ENCODE results near the gene CACNG5. TPM values are rescaled to one million over a fixed set of nuclear protein-coding genes. Genes with fewer than 3 reads are reported as not detected.

Gene CACNG5
- total and polyA plus RNA-seq, 2 experiments from 2014 or later, result 1.8 to 3.3 TPM

DNA sequence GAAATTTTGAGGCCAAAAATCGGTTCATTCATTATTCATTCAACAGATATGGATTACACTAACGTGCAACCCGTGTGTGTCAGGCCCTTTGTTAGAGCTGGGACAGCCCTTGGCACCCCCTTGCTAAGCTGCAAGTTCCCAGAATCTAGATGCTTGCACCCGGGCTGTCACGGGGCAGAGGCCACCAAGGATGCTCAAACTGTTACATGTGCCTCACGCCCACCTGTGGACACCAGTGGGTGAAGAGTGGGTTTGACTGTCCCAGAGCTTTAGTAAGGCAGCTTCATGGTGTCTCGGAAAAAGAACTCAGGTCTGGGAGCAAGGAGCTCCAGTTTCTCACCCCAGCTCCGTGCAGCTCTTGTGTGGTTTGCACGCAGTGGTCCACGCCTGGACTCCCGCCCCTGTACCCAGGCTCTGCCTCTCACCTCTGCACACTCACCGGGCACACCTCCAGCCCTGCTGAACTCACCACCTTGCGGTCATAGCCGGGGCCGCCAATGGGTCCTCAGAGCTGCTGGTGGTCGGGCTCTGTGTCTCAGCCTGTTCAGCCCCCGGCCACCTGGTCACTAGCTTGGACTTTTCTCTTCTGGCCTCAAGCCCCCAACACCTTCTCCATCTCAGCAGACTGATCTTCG lies 75.9 kb downstream of the CACNG5 start:
- no peaks in the 10 kb centered on the region for H3K4me1 ChIP-seq (ENCODE audit: insufficient read depth)
- no peak overlapping the region for H3K4me2 ChIP-seq
- H3K27ac ChIP-seq (ENCODE audit: low read depth), result no peak overlapping the region
- H3K4me1 Mint-ChIP-seq, result no peaks in the 10 kb centered on the region; the same call in 2 of the 3 replicates
- peaks cover 6% of the 10 kb centered on the region; the same call in 1 of the 2 replicates for H3K9me2 ChIP-seq (ENCODE audit: insufficient read depth)
- no peak overlapping the region for H3K4me3 ChIP-seq
- H3K4me3 Mint-ChIP-seq, result no peak overlapping the region
- no peaks in the 10 kb centered on the region; the same call in 2 of the 3 replicates for H3K9me3 Mint-ChIP-seq
- no peak for TF ChIP-seq ZNF462 (CRISPR knock-in tag; IDR thresholded peaks at IDR 0.05)
- no peak for TF ChIP-seq REST (IDR thresholded peaks at IDR 0.05; ENCODE audit: unreplicated experiment)
- TF ChIP-seq JUNB (IDR thresholded peaks at IDR 0.05; ENCODE audit: unreplicated experiment), result no peak
- TF ChIP-seq POLR2AphosphoS5 (IDR thresholded peaks at IDR 0.05; ENCODE audit: low read depth), result no peak
- no peak for TF ChIP-seq STAT1 (IDR thresholded peaks at IDR 0.05; ENCODE audit: unreplicated experiment)
- no peak for TF ChIP-seq EZH2 (IDR thresholded peaks at IDR 0.05; ENCODE audit: low read depth, unreplicated experiment)
- no peak for TF ChIP-seq ETS1 (IDR thresholded peaks at IDR 0.05)
- no peaks in the 10 kb centered on the region for H3K36me3 Mint-ChIP-seq (ENCODE audit: low read depth)
- H3K27me3 ChIP-seq (ENCODE audit: insufficient read depth), result no peaks in the 10 kb centered on the region
- H3F3A ChIP-seq (replicated peaks; ENCODE audit: low read depth), result no peaks in the 10 kb centered on the region
- peaks cover 13% of the 10 kb centered on the region for H3K27me3 Mint-ChIP-seq (ENCODE audit: insufficient read depth, low read depth, poor library complexity)
- no peaks in the 10 kb centered on the region for H3K36me3 ChIP-seq (ENCODE audit: insufficient read depth)
- ATAC-seq (no peak), DNase-seq (ENCODE audit: low spot score) (no peak)
- no peaks in the 10 kb centered on the region for H4K20me1 ChIP-seq (replicated peaks; ENCODE audit: insufficient read depth)
- H3K27ac Mint-ChIP-seq, result no peak overlapping the region
- no peak overlapping the region for H2AFZ ChIP-seq
- no peaks in the 10 kb centered on the region for H3K79me2 ChIP-seq (replicated peaks; ENCODE audit: insufficient read depth)

Measured in GM23338 (cell line).